H1 (cell line): ENCODE results near the gene SMARCB1. TPM values are rescaled to one million over a fixed set of nuclear protein-coding genes. Genes with fewer than 3 reads are reported as not detected.

Experiments
- EZH2 ChIP-seq: fragments of 200-600 bp; sonication (generic); IDR thresholded peaks from 2 replicates; pipeline ENCODE4 v1.7.1; 2012; ENCODE audit warnings: low read depth, mild to moderate bottlenecking, moderate library complexity, low read length, inconsistent platforms; ENCODE audit not compliant: severe bottlenecking
- HDAC6 ChIP-seq: IDR thresholded peaks from one replicate; pipeline ENCODE4 v1.7.1; 2012; ENCODE audit warnings: low read depth, mild to moderate bottlenecking, inconsistent platforms, low read length, moderate library complexity
- JUND ChIP-seq: IDR thresholded peaks from 2 replicates; pipeline ENCODE4 v1.6.1; 2011; ENCODE audit warnings: mild to moderate bottlenecking, improper control_type of control experiment, low read length
- SP4 ChIP-seq: IDR thresholded peaks from 2 replicates; pipeline ENCODE4 v1.6.1; 2012; ENCODE audit warnings: low read length, inconsistent platforms
- TBP ChIP-seq: IDR thresholded peaks from 2 replicates; pipeline ENCODE4 v1.6.1; 2011; ENCODE audit warnings: low read depth, low read length, improper control_type of control experiment
- polyA plus RNA-seq, 7 experiments: library from polyadenylated mRNA; depleted of rRNA in 3 of 7; stranded (reverse) in 5 of 7; unstranded in 2 of 7; fragments of >200 nt in 5 of 7; fragments of 200-250 nt in 2 of 7; gene quantifications; 1 replicate in 5 of 7; 2 replicates in 1 of 7; 4 replicates in 1 of 7; pipeline versions ENCODE4 v1.2.1 to v1.2.3, GENCODE V29; 2011 to 2013; ENCODE audit warnings: missing spikeins in 2 of 7, mixed read lengths in 2 of 7
- total RNA-seq: library from RNA; stranded (reverse); fragmentation: NEBNext Ultra II Directional; extraction: Animal tissue kit (Norgen Biotek cat#: 25700); gene quantifications from 2 replicates; pipeline ENCODE4 v1.2.1, GENCODE V29; 2021
- TF ChIP-seq, protein P1 (sequence below): IDR thresholded peaks from 2 replicates; pipeline ENCODE4 v1.6.1; 2011; ENCODE audit warnings: low read length, improper control_type of control experiment

SMARCB1 gene
- total and polyA plus RNA-seq, 2 of the 8 experiments (the other 6 are each of a cell fraction or from before 2014, with no cell fraction given) = 116 to 145 TPM

- TF ChIP-seq, protein P1, sequence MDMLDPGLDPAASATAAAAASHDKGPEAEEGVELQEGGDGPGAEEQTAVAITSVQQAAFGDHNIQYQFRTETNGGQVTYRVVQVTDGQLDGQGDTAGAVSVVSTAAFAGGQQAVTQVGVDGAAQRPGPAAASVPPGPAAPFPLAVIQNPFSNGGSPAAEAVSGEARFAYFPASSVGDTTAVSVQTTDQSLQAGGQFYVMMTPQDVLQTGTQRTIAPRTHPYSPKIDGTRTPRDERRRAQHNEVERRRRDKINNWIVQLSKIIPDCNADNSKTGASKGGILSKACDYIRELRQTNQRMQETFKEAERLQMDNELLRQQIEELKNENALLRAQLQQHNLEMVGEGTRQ = no peak
- TF ChIP-seq TBP (no peak), HDAC6 (no peak), SP4 (no peak), JUND (no peak), EZH2 (no peak)
Measured at GRCh38 chr22:23804781-23805291, 18.1 kb downstream of the SMARCB1 start (continued).
